Cardiac muscle cell (in vitro differentiated cells and primary cell): ENCODE results near the gene UBL3. TPM values are rescaled to one million over a fixed set of nuclear protein-coding genes. Genes with fewer than 3 reads are reported as not detected.
A peak's percentile ranks its signal among the peaks of the same experiment; 100 is the strongest.

Experiments
- DNase-seq, 2 donors: peaks; one replicate each; pipeline versions ENCODE4 v3.0.0 to v3.0.0-alpha.2; 2010 to 2017; ENCODE audit warnings: low read depth in 1 of 2, low spot score in 1 of 2
- H3K27ac ChIP-seq: fragments of 200-600 bp; sonication (generic); 2 replicates; pipeline ENCODE4 v1.5.1; 2016
- H3K27me3 ChIP-seq: fragments of 200-600 bp; sonication (generic); 2 replicates; pipeline ENCODE4 v1.6.0; 2016; ENCODE audit warnings: control low read depth
- H3K36me3 ChIP-seq: fragments of 200-600 bp; sonication (generic); 2 replicates; pipeline ENCODE4 v1.5.1; 2016; ENCODE audit warnings: control low read depth
- H3K4me1 ChIP-seq: fragments of 200-600 bp; sonication (generic); 2 replicates; pipeline ENCODE4 v1.8.1; 2017; ENCODE audit warnings: low read depth, mild to moderate bottlenecking, mixed run types
- H3K4me3 ChIP-seq: fragments of 200-600 bp; sonication (generic); 2 replicates; pipeline ENCODE4 v1.5.1; 2016; ENCODE audit warnings: mild to moderate bottlenecking
- H3K9me3 ChIP-seq: fragments of 200-600 bp; sonication (generic); 2 replicates; pipeline ENCODE4 v1.5.1; 2017; ENCODE audit warnings: low read depth, mild to moderate bottlenecking, control low read depth
- polyA plus RNA-seq: library from polyadenylated mRNA; unstranded; fragments of >200 nt; fragmentation: Nextera tagmentation; extraction: Ambion mirVana; gene quantifications from 2 replicates; pipeline ENCODE4 v1.2.1, GENCODE V29; 2016
- total RNA-seq: library from RNA; depleted of rRNA; stranded (reverse); fragments of >200 nt; gene quantifications from 2 replicates; pipeline ENCODE4 v1.2.3, GENCODE V29; 2016
- TF ChIP-seq, protein P1 (sequence below): IDR thresholded peaks from 2 replicates; pipeline ENCODE4 v1.5.1; 2012; ENCODE audit warnings: low read depth, mild to moderate bottlenecking, low read length

Gene UBL3
- total and polyA plus RNA-seq, 2 experiments from 2014 or later = 16.3 to 19.2 TPM

DNA sequence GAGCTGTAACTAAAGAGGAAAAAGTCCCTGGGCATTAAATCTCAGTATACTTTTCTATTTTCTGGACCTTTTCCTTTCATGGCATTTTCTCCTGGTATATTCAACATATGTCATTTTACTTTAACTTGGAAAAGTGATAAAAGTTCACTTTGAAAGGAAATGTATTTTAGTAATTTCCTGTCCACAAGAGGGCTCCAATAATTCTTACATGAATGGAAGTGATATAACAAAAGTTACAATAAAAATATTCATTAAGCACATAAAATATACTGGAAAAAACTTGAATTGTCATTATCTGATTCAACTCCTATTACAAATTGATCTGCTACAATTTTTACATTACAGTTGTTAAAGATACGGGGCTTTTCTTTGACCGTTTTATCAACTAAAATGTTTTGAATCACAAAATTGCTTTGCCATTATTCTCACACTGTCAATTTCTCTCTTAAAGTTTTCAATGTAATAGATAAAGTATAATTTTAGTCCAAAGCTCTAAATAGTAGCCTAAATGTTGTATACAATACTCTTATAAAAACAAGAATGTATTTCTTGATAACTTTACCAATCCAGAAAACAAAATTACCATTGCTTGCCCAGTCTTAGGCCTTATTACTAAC, 4.9 kb downstream of the UBL3 start:
- H3K4me3 ChIP-seq = no peak overlapping the region
- peak in 1 of 2 donors; percentile 40 for DNase-seq
- no peaks in the 10 kb centered on the region for H3K27me3 ChIP-seq
- H3K27ac ChIP-seq = no peak overlapping the region
- H3K36me3 ChIP-seq = no peaks in the 10 kb centered on the region
- TF ChIP-seq, protein P1, sequence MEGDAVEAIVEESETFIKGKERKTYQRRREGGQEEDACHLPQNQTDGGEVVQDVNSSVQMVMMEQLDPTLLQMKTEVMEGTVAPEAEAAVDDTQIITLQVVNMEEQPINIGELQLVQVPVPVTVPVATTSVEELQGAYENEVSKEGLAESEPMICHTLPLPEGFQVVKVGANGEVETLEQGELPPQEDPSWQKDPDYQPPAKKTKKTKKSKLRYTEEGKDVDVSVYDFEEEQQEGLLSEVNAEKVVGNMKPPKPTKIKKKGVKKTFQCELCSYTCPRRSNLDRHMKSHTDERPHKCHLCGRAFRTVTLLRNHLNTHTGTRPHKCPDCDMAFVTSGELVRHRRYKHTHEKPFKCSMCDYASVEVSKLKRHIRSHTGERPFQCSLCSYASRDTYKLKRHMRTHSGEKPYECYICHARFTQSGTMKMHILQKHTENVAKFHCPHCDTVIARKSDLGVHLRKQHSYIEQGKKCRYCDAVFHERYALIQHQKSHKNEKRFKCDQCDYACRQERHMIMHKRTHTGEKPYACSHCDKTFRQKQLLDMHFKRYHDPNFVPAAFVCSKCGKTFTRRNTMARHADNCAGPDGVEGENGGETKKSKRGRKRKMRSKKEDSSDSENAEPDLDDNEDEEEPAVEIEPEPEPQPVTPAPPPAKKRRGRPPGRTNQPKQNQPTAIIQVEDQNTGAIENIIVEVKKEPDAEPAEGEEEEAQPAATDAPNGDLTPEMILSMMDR = peak; percentile 38
- no peaks in the 10 kb centered on the region for H3K9me3 ChIP-seq
- peaks cover 24% of the 10 kb centered on the region for H3K4me1 ChIP-seq

DNA sequence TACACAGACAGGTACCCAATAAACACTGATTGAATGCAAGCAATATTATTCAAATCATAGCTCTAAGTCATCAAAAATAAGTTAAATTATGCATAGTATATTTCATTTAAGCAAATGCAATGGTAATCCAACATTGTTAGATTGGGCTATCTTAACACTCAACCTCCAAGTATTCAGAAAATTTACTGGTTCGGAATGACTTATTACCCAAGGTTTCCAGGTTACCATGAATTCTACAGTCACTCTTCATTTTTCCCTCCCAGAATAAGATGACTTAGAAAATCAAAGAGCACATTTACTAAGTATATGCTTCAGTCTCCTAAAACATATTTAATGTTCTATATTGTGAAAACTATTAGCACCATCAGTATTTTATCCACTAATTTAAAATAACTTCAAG, 6.0 kb downstream of the UBL3 start:
- no peak overlapping the region for H3K4me3 ChIP-seq
- peaks cover 24% of the 10 kb centered on the region for H3K4me1 ChIP-seq
- no peaks in the 10 kb centered on the region for H3K36me3 ChIP-seq
- TF ChIP-seq, protein P1 = no peak
- no peak for DNase-seq
- no peaks in the 10 kb centered on the region for H3K9me3 ChIP-seq
- H3K27ac ChIP-seq = no peak overlapping the region
- H3K27me3 ChIP-seq = no peaks in the 10 kb centered on the region

DNA sequence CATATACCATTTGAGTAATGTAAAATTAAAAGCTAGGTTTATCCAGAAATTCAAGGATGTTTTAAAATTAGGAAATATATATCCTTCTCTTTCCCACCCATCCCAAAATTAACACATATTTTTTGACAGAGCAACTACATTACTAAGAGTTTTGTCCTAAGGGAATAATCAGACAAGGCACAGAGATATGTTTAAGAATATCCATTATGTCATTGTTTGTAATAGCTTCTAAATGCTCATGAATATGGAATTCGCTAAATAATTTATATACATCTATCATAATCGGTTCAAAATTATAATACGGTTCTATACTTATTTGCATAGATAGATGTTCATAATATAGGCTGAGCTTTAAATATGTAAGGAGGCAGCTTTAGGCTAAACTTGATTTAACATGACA, 9.8 kb downstream of the UBL3 start:
- Histone ChIP-seq H3K4me3 (no peak overlapping the region), H3K27ac (no peak overlapping the region), H3K4me1 (peaks cover 9% of the 10 kb centered on the region), H3K27me3 (no peaks in the 10 kb centered on the region), H3K36me3 (no peaks in the 10 kb centered on the region), H3K9me3 (no peaks in the 10 kb centered on the region)
- no peak for DNase-seq
- TF ChIP-seq, protein P1 = no peak

DNA sequence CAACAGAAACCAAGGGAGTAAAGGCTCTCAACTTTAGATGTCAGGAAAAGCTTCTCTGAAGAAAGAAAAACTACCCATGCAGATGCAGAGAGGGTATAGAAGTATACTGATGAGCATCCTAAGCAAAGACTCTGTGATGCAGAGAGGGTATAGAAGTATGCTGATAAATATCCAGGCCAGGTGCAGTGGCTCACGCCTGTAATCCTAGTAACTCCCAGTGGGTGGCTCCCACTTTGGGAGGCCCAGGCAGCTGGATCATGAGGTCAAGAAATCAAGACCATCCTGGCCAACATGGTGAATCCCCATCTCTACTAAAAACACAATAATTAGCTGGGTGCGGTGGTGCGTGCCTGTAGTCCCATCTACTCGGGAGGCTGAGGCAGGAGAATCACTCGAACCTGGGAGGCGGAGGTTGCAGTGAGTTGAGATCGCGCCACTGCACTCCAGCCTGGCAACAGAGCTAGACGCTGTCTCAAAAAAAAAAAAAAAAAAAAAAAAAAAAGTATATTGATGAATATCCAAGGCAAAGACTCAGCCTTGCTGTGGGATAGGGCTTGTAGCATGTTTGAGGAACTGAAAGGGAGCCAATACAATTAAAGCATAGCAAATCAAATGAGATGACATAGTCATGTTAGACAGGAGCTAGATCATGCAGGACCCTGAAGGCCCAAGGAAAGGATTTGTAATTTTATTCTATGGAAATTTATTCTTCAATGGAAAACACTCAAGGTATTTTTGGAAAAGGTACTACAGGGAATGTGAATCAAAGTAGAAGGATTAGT, 14.9 kb downstream of the UBL3 start:
- Histone ChIP-seq H3K27me3 (no peaks in the 10 kb centered on the region), H3K9me3 (no peaks in the 10 kb centered on the region), H3K4me3 (no peak overlapping the region), H3K36me3 (no peaks in the 10 kb centered on the region), H3K27ac (no peak overlapping the region), H3K4me1 (no peaks in the 10 kb centered on the region)
- TF ChIP-seq, protein P1 = no peak
- no peak for DNase-seq

DNA sequence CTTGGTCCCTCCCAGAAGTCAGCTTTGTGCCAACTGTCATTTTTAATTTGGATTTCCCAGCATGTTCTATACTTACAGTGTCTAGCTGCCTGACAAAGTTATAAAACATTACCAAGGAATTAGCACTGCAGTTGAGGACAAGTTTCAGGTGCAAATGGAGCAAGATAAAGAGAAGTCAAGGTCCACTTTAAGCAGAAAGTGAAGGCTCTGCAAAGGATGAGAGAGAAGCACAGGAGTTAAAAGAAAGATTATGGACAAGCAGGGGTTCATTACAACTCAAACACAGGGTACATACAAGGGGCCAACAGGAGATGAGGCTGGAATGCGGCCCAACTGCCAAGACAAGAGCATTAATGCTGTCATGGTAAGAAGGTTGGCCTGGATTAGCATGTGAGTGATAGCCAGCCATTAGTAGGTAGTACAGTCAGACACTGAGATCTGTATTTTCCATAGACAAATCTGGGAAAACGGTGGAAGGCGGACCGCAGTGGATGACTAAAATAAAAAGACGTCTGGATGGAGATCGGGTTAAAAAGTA, 17.6 kb downstream of the UBL3 start:
- H3K9me3 ChIP-seq = no peaks in the 10 kb centered on the region
- no peaks in the 10 kb centered on the region for H3K4me1 ChIP-seq
- DNase-seq = no peak
- H3K27me3 ChIP-seq = no peaks in the 10 kb centered on the region
- H3K36me3 ChIP-seq = no peaks in the 10 kb centered on the region
- H3K4me3 ChIP-seq = no peak overlapping the region
- TF ChIP-seq, protein P1 = no peak
- H3K27ac ChIP-seq = no peak overlapping the region
